Measurements from ENCODE around the gene CHST4. TPM values are rescaled to one million over a fixed set of nuclear protein-coding genes. Genes with fewer than 3 reads are reported as not detected.
A peak's percentile ranks its signal among the peaks of the same experiment; 100 is the strongest.

Gene CHST4
- total and polyA plus RNA-seq, 9 of the 15 experiments (the other 6 are each of a cell fraction or from before 2014, with no cell fraction given) = 0.07 TPM; not detected in 8

DNA sequence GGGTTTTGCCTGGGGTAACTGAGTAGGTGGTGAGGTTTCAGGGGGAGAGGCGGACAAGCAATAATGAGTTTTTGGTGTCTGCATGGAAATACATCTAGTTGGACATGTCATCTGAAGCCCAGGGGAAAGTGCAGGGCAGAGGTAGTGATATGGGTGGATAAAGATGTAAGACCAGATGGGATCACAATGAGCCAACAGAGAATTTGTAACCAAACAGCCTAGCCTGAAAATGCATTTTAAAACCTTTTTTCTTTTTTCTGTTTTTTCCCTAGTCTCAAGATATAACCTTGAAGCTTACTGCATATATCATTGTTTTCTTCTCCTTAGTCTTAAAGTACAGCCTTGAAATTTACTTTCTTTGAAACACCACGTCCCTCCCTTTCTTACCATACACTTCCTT lies 33.4 kb upstream of the CHST4 start:
- ChIA-PET CTCF (ENCODE audit: low intra/inter-chr PET ratio) (no interaction called here), POLR2A (no interaction called here)
- no peaks in the 10 kb centered on the region for H4K20me1 ChIP-seq (replicated peaks; ENCODE audit: control insufficient read depth, insufficient read depth, low read length)
- H3K27me3 ChIP-seq (ENCODE audit: control insufficient read depth in 2 of 2, insufficient read depth in 2 of 2, low read length in 2 of 2) = no peaks in the 10 kb centered on the region
- H3K9me3 ChIP-seq (replicated peaks; ENCODE audit: control insufficient read depth, insufficient read depth, low read depth, low read length) = peaks cover 1% of the 10 kb centered on the region
- 36% methylated on average over 2 of the region's 2 CpGs for WGBS (ENCODE audit: insufficient coverage, low coverage, missing lambda C conversion rate)
- intact Hi-C loops (cut with micrococcal nuclease) (no loop called here), in situ Hi-C loops (cut with MboI) (no loop called here)
- FAIRE-seq = peak; percentile 70
- ATAC-seq = peak; percentile 33
- no TSS peak for BruUV-seq (replicated peaks)
- H3K9me1 ChIP-seq (ENCODE audit: control insufficient read depth, insufficient read depth, low read length) = no peaks in the 10 kb centered on the region
- peak in 2 of 4 experiments; percentile 15 to 18 for DNase-seq (ENCODE audit: extremely low read depth in 1 of 4, low spot score in 3 of 4)
- no peaks in the 10 kb centered on the region; the same call in 2 of the 3 replicates for H3K36me3 ChIP-seq (ENCODE audit: control insufficient read depth, insufficient read depth, low read length)
- H3K4me3 ChIP-seq = no peak overlapping the region
- H2AFZ ChIP-seq (ENCODE audit: low read depth, low read length) = peak overlapping the region; percentile 93
- H3K9ac ChIP-seq (ENCODE audit: insufficient read depth in 1 of 2, low read depth in 2 of 2, low read length in 2 of 2) = peak overlapping the region in 1 of 2 experiments; percentile 58; a peak in 2 of 4 replicates
- H3K4me2 ChIP-seq (ENCODE audit: insufficient read depth, low read length) = peak overlapping the region; percentile 47; the same call in 1 of the 2 replicates
- H3K27ac ChIP-seq (ENCODE audit: extremely low read depth, low read depth, low read length) = peak overlapping the region; percentile 89
- no peaks in the 10 kb centered on the region for H3K79me2 ChIP-seq (ENCODE audit: control insufficient read depth, insufficient read depth, low read length)
- peaks cover 15 to 25% of the 10 kb centered on the region in 2 experiments for H3K4me1 ChIP-seq (replicated peaks in 1 of 2; ENCODE audit: control insufficient read depth in 2 of 2, insufficient read depth in 2 of 2, low read length in 2 of 2)
- no peak for TF ChIP-seq ZNF316 (IDR thresholded peaks at IDR 0.05)
- no peak for TF ChIP-seq EP400 (IDR thresholded peaks at IDR 0.05)
- no peak for TF ChIP-seq PHF20 (IDR thresholded peaks at IDR 0.05; ENCODE audit: partially characterized antibody)
- TF ChIP-seq CBX5 (IDR thresholded peaks at IDR 0.05; ENCODE audit: borderline replicate concordance, low read depth) = no peak
- TF ChIP-seq ZNF586 (CRISPR knock-in tag; conservative IDR thresholded peaks at IDR 0.05) = no peak
- no peak for TF ChIP-seq ARNT (IDR thresholded peaks at IDR 0.05)
- TF ChIP-seq HNRNPK (IDR thresholded peaks at IDR 0.05; ENCODE audit: low read depth, low read length, poor library complexity, severe bottlenecking) = no peak
- TF ChIP-seq POLR2B (IDR thresholded peaks at IDR 0.05; ENCODE audit: low read depth, partially characterized antibody) = no peak
- no peak for TF ChIP-seq SRSF7 (optimal IDR thresholded peaks at IDR 0.05; ENCODE audit: low read depth, low read length)
- no peak for TF ChIP-seq TBL1XR1 (IDR thresholded peaks at IDR 0.05; ENCODE audit: low read length in 2 of 2)
- no peak for TF ChIP-seq NFXL1 (CRISPR knock-in tag; IDR thresholded peaks at IDR 0.05)
- TF ChIP-seq, protein P1, sequence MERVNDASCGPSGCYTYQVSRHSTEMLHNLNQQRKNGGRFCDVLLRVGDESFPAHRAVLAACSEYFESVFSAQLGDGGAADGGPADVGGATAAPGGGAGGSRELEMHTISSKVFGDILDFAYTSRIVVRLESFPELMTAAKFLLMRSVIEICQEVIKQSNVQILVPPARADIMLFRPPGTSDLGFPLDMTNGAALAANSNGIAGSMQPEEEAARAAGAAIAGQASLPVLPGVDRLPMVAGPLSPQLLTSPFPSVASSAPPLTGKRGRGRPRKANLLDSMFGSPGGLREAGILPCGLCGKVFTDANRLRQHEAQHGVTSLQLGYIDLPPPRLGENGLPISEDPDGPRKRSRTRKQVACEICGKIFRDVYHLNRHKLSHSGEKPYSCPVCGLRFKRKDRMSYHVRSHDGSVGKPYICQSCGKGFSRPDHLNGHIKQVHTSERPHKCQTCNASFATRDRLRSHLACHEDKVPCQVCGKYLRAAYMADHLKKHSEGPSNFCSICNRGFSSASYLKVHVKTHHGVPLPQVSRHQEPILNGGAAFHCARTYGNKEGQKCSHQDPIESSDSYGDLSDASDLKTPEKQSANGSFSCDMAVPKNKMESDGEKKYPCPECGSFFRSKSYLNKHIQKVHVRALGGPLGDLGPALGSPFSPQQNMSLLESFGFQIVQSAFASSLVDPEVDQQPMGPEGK (CRISPR knock-in tag; IDR thresholded peaks at IDR 0.05; ENCODE audit: borderline replicate concordance) = no peak
- TF ChIP-seq SIN3A (IDR thresholded peaks at IDR 0.05; ENCODE audit: borderline replicate concordance in 2 of 2, control insufficient read depth in 1 of 2, low read depth in 2 of 2, low read length in 2 of 2) = no peak

Measured in K562 (cell line).